HG02884 (cell line): ENCODE results near the gene LOC101059915.
A peak's percentile ranks its signal among the peaks of the same experiment; 100 is the strongest.
"Not testable (repeated sequence)": the region's sequence is repeated elsewhere in the genome, so short reads cannot be mapped to it uniquely, and the experiment has no call there.

Source experiments
- ATAC-seq: cut with Tn5 transposase; IDR thresholded peaks from one replicate; pipeline ENCODE4 v1.9.1; 2021; ENCODE audit warnings: mild to moderate bottlenecking, moderate library complexity; ENCODE audit not compliant: unreplicated experiment

Gene LOC101059915

DNA sequence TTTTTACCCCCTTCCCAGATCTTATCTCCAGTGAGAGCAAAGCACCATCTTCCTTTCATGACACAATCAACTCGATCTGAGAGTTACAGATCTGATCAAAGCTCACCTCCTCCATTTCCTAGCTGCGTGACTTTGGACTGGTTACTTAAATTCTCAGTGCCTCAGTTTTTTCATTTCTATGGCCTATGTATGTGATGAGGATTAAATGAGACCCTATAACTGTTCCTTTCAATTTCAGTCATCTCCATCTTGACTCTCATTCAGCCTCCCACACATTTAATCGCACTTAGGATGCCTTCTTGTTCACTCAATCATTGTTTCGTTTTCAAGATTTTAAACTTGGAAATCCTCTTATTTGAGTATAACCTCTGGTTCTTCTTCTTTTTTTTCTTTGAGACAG is 28.9 kb upstream of the LOC101059915 start:
- ATAC-seq, result no peak

DNA sequence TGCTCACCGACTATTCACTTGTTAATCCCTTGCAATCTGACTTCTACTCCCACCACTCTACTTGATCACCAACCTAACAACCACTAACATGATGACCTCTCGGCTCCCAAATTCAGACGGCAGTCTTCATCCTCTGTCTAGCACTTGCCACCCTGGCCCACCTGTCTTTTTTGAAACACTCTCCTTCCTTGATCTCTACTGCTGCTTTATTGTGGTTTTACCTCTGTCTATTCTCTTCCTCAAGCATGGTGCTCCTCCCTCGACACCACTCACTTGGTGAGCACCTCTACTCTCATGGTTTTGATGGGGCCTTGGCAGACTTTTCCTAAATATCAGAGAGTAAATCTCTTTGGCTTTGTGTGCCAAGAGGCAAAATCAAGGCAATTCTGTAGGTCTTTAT is 27.3 kb upstream of the LOC101059915 start:
- ATAC-seq, result no peak

DNA sequence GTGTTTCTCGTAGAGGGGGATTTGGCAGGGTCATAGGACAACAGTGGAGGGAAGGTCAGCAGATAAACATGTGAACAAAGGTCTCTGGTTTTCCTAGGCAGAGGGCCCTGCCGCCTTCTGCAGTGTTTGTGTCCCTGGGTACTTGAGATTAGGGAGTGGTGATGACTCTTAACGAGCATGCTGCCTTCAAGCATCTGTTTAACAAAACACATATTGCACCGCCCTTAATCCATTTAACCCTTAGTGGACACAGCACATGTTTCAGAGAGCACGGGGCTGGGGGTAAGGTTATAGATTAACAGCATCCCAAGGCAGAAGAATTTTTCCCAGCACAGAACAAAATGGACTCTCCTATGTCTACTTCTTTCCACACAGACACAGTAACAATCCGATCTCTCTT is 22.9 kb upstream of the LOC101059915 start:
- ATAC-seq, result not testable (repeated sequence)

DNA sequence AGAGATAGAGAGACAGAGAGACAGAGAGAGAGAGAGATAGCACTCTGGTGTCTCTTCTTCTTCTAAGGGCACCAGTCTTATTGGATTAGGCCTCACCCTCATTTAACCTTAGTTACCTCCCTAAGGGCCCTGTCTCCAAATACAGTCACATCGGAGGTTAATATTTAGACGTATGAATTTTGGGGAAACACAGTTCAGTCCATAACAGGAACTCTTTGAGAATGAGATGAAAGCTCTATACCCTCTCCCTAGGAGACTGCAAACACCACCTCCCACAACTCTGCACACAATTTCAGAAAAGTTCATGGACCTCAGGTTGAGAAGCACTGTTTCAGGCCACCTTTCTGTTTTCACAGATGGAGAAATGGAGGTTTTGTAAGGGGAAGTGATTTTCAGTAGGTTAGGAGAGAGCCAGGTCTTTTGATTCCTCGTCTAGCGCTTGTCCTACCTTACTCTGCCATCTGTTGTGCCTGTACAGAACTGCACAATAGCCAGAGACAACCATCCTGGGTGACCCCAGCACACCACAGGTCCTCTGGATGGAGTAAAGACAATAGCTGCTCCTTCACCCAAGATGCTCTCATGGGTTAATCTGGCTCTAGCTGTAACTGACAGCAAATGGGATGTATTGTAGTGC is 16.9 kb upstream of the LOC101059915 start:
- peak; percentile 66 for ATAC-seq

DNA sequence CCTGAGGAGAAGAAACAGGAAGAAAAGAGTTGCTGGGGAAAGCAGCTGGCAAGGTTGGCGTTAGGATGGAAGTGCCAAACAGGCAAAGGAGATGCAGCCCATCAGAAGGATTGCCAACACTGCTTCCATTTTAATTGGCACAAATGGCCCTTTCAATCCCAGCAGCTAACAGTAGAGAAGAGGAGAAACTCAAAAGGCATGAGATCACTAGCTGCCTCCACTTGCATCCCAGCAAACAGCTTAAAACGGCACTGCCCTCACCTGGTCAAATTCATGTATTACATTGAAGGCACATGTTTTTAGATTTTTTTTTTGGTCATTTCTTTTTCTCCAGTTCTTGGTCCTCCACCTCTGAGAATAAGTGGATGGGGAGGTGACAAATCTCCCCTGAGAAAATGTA is 14.9 kb upstream of the LOC101059915 start:
- no peak for ATAC-seq

DNA sequence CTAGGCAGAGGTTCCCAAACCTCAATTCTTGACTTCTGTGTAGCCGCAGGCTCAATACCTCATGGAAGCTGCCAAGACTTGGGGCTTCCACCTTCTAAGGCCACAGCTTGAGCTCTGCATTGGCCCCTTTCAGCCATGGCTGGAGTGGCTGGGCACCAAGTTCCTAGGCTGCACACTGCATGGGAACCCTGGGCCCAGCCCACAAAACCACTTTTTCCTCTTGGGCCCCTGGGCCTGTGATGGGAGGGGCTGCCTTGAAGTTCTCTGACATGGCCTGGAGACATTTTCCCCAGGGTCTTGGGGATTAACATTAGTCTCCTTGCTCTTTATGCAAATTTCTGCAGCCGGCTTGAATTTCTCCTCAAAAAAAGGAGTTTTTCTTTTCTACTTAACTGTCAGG is 14.0 kb upstream of the LOC101059915 start:
- no peak for ATAC-seq

DNA sequence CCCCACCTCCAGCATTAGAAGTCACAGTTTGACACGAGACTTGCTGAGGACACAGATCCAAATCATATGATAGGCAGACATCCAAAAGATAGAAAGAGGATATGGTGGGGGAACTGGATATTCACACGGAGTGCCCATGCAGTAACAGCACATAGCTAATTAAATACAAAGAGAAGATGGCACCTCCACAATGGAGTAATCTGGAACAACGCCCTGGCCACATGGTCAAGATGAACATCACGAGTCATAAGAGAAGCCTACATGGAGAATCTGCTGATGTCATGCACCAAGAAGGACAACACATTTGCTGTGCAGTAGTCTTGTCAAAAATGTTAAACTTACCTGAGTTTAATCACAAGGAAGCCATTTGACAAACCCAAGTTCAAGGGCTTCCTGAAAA is 10.1 kb upstream of the LOC101059915 start:
- no peak for ATAC-seq

DNA sequence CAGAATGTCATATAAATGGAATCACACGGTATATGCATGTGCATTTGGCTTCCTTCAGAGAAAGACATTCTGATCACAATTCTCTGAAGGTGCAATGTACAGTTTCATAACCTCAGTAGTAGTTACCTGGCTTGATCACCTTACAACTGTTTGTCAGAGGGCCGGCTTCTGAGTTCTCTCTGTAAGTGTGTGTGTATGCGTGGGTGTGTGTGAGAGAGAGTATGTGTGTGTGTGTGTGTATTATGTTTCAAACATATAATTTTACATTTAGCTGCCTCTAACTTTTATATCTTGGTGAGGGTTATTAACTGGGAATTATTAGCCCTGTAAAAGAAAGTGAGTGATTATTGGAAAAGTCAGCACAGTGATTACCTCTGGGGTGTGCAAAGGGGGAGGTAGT is 8.0 kb upstream of the LOC101059915 start:
- no peak for ATAC-seq

DNA sequence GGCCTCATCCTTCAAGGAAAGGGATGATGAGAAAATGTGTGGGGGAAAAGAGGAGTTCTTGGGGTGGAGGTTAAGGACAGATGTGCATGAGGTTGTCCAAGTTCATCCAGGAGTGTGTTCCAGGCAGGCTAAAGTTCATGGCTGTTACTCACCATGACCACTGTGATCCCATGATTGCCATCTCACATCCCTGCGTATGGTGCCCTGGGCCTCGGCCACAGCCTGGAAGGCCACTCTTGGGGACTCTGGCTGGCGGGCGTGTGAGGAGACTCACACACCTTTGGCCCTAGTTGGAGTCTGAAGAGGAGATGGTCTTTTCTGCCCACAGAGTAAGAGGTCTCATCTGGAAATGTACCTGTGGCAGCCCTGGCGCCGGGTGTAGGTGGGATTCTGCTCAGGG is 7.4 kb upstream of the LOC101059915 start:
- no peak for ATAC-seq

DNA sequence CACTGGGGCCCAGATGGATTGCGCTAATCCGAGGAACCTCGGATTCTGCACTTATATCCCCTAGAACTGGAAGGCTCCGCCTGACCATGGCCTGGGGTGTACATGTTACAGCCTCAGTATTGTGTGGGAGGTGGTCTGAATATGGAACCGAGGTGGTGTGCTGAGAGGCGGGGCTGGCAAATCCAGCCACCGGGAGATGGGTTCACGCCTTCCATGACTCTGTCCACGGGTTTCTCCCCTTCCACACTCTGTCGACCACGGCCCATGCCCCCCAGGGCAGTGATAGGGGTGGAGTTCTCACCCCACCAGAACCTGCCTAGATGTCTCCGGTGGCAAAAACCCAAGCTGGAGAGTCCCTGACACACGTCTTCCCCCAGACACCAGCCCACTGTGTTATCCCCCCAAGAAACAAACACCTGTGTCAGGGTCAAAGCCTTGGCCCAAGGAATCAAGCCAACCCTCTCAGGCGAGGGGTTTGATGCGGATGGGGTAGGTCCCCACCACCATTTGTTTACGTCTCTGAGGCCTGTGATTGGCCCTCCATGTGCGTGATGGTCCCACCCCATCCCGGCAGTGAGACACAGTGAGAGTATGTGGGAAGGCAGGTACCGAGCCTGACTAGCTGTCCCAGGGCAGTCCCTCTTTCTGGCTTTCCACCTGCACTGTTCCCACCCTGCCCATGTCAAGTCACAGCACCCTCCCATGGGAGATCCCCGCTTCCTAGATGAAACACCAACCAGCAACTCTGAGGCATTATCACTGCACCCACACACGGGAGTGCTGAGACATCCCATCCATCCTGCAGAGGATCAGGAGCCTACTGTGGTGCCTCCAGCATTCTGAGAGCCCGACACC is 6.6 kb upstream of the LOC101059915 start:
- no peak for ATAC-seq

DNA sequence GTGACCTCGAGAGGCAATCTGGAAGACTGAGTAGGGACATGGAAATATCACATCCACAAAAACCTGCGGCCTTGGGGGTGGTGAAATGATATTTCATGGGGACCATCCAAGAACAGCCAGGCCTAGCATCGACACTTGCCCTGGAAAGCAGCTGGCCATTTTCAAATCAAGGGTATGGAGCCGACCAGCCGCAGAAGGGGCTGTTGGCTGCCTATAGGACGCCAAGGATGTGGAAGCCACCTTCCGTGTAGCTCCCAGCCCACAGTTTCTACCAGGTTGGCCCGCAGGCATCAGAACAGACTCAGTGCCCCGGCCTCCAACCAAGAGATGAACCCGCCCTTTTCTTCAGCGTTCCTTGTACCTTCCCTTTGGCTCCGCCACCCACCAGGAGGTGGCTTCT is 5.4 kb upstream of the LOC101059915 start:
- no peak for ATAC-seq

DNA sequence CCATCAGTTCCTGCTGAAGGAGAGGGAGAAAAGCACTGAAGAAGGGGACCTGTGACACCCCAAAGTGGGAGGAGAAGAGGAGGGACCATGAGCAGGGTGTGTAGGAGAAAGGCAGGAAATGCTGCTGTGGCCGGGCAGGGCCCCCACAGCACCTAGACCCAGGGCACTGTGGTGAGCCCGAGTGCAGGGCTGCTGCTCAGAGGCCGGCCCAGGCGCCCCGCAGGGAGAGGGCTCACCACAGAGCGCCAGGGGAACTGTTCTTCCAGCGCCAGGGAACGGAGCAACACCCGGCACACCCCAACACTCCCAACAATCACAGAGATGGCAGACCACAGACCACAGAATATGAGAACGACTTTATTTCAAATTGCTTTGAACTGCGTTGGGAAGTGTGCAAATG is 4.7 kb upstream of the LOC101059915 start:
- ATAC-seq, result not testable (repeated sequence)

DNA sequence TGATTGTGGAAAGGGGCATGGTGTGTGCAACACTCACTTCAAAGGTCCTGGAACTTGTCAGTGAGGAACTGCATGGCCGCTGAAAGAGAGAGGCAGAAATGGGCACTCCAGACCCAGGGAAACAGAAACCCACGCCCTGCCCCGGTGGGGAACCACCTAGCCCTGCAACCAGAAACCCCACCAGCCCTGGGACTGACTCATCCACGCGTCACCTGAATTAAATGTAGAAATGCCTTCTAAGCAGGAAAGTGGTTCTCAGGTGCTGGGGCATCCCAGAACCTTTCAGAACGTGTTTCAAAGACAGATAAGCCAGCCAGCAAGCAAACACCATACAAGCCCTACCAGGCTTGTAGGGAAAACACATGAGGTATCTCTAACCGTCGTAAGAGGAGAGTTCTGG is 4.1 kb upstream of the LOC101059915 start:
- ATAC-seq, result not testable (repeated sequence)

DNA sequence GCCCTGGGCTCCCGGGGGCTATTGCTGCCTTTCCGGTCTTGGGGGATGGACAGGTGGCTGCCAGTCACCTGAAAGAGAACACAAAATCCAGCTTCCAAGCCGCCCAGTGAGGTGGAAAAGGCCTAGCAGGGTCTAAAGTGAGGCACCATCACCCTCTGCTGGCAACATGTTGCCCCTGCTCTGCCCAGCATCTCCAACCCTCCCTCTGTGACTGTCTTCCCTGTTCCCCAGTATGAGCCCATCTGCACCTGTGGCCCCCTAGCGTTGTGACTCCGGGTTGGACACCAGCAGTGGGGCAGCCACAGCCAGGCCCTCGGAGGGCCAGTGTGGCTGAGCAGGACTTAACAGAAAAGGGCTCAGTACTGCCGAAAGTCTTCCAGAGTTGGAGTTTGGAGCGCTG is 3.1 kb upstream of the LOC101059915 start:
- not testable (repeated sequence) for ATAC-seq

DNA sequence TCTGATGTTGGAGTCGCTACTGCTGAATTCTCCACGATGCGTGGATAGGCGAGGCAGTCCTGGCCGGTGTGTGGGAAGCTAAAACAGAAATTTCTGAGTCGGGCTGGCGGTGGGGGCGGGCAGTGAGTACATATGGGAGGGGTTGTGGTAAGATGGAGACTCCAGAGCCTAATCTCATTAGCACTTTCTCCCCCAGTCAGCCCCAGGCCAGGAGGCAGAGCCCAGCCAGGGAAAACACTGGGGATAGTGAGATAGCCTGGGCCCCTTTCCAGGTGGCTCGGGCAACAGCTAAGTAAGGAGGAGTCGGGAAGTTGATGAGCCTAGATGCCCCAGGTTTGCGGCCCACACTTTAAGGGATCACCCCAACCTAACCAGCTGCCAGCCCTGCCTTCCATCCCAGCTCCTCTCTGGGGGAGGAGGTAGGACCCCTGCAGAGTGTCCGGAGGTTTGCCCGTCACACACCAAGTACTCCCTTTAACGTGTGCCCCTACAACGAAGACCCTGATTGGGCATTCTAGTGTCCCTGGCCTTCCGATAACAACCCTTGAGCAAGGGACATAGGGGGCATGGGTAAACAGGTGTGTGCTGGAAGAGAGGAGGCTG is 2.4 kb upstream of the LOC101059915 start:
- no peak for ATAC-seq

DNA sequence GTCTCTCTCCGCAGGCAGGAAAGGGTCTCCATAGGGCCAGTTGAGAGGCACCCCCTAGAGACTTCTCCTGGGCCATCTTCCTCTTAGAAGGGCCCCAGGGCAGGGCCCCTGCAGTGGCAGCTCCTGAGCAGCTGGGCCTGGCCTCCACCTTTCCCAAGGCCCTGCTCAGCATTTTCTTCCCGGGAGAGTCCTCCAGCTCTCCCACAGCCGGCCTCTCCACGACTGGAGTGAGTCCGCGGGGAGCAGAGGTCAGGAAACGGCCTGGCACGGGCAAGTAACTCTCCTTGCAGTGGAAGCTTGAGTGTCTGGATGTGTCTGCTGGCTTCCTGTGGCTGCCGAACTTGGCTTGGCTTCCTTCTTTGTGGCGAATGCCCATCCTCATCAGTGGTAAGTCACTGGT is 1.6 kb upstream of the LOC101059915 start:
- ATAC-seq, result no peak

DNA sequence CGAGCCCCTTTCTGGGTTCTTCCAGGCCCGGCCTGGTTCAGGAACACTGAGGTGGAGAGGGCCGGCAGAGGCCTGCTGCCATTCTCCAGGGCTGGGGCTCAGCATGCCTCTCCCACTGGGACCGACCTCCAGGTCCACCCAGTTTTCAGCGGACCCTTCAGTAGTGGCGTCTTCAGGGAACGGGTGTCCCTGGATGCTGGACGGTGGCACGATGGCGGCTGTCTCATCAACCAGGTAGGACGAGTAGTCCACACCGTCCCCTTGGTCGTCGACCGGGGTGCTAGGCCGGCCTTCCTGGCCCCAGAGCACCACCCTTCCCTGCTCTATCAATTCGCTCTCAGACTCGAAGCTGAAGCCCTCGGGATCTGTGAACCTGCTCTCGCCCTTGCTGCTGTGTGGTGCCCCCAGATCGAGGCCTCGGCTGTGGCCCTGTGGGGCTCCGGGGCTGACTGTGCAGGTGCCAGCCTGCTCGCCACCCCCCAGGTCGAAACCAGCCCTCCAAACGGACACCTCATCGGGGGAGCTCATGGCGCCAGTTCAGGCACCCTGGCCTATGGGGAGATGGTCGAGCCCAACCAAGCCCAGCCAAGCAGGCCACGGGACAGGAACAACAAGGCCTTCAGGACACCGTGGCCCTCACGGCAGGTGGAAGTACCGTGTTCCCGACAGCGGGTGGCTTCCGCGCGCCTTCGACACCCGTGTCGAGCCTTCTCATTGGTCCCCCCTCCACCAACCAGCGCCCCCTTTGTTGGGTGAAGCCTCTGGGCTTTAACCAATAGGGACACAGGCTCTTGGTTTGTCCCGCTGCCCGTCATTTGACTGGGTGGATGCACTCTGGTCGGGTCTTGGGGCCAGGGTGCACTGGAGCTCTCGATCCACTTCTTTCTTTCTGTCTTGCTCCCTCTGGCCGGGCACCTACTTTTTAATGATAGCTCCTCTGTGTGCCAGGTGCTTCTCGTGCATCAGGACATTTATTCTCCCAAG is 814 bp upstream of the LOC101059915 start:
- ATAC-seq, result no peak

DNA sequence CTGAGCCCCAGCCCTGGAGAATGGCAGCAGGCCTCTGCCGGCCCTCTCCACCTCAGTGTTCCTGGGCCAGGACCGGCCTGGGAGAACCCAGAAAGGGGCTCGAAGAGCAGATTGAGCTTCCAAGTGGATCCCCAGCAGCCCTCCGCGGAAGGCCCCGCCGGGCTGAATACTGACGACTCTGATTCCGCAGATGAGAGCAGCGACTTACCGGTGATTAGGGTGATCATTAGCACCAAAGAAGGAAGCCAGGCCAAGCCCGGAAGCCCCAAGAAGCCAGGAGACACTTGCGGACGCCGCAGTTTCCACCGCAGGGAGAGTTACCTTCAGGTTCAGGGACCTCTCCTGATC is 876 bp downstream of the LOC101059915 start:
- no peak for ATAC-seq

DNA sequence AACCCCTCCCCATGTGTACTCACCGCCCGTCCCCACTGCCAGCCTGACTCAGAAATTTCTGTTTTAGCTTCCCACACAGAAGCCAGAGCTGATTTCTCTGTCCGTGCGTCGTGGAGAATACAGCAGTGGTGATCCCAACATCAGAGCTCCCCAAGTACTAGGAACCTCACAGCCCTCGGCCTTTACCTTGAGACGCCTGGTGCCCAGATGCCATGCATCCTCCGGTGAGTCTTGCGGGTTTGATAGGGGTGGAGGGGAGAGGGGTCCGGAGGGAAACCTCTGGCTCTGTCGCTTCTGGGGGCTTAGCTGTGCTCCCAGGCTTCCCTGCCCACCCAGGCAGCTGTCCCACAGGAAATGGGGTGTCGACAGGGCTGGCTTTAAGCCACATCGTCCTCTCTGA is 2.1 kb downstream of the LOC101059915 start:
- no peak for ATAC-seq

DNA sequence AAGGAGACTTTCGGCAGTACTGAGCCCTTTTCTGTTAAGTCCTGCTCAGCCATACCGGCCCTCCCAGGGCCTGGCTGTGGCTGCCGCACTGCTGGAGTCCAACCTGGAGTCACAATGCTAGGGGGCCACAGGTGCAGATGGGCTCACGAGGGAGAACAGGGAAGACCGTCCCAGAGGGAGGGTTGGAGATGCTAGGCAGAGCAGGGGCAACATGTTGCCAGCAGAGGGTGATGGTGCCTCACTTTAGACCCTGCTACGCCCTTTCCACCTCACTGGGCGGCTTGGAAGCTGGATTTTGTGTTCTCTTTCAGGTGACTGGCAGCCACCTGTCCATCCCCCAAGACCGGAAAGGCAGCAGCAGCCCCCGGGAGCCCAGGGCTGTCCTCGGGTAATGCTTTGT is 2.6 kb downstream of the LOC101059915 start:
- ATAC-seq, result not testable (repeated sequence)
